ENCODE measurements around the gene SEZ6L.

Gene SEZ6L

GRCh38 chr22:26360169-26360885, 191.1 kb downstream of the SEZ6L start:
- no peak overlapping the region for H3K4me3 ChIP-seq (ENCODE audit: severe bottlenecking)
- H3K4me1 ChIP-seq (ENCODE audit: insufficient read depth, poor library complexity, severe bottlenecking): no peaks in the 10 kb centered on the region
- ATAC-seq (ENCODE audit: low read depth) (peak; percentile 19; the same call in 1 of the 3 replicates), DNase-seq (ENCODE audit: low spot score) (no peak)
- no peak overlapping the region for H3K27ac ChIP-seq (ENCODE audit: poor library complexity, severe bottlenecking)
- H3K27me3 ChIP-seq (ENCODE audit: insufficient read depth, poor library complexity, severe bottlenecking): no peaks in the 10 kb centered on the region
- no peaks in the 10 kb centered on the region for H3K9me3 ChIP-seq (ENCODE audit: severe bottlenecking)
- TF ChIP-seq CTCF (IDR thresholded peaks at IDR 0.05; ENCODE audit: poor library complexity, severe bottlenecking): peak; percentile 96
- H3K36me3 ChIP-seq (ENCODE audit: low read depth): no peaks in the 10 kb centered on the region

GRCh38 chr22:26362471-26362870, 193.2 kb downstream of the SEZ6L start:
- Histone ChIP-seq H3K27me3 (ENCODE audit: insufficient read depth, poor library complexity, severe bottlenecking) (no peaks in the 10 kb centered on the region), H3K4me3 (ENCODE audit: severe bottlenecking) (no peak overlapping the region), H3K4me1 (ENCODE audit: insufficient read depth, poor library complexity, severe bottlenecking) (no peaks in the 10 kb centered on the region), H3K36me3 (ENCODE audit: low read depth) (no peaks in the 10 kb centered on the region), H3K9me3 (ENCODE audit: severe bottlenecking) (no peaks in the 10 kb centered on the region), H3K27ac (ENCODE audit: poor library complexity, severe bottlenecking) (no peak overlapping the region)
- DNase-seq (ENCODE audit: low spot score) (no peak), ATAC-seq (ENCODE audit: low read depth) (no peak)
- no peak for TF ChIP-seq CTCF (IDR thresholded peaks at IDR 0.05; ENCODE audit: poor library complexity, severe bottlenecking)

DNA sequence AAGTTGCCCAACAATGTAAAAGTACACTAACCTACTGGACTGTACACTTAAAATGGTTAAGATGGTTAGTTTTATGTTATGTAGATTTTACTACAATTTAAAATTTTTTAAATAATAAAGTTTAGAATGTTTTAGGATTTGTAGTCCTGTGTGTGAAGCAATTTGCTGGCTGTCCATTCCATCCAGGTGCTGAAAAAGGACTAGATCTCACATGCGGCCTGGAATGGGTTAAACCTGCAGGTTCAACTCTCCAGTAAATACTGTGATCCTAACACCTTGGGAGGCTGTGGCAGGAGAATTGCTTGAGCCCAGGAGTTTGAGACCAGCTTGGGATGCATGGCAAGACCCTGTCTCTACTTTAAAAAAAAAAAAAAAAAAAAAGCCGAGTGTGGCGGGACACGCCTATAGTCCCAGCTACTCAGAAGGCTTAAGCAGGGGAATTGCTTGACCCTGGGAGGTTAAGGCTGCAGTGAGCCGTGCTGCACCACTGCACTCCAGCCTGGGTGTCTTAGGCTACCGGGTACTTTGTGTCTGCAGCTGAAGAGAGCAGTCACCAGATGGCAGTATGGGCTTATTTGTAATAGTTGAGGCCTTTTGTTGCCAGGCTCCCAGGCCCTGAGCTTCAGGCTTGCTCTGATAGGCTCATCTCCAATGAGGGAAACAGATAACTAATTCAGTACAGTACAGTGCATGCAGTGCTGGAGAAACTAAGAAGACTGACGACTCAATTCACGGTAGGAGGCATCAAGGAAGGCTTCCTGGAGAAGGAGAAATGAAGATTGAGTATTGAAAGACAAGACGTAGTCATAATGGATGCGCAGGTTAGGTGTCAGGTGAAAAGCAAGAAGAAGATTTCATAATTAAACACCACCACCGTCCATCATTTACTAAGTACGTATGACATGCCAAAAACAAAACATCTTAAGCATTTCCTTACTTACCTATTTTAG, 195.1 kb downstream of the SEZ6L start:
- no peaks in the 10 kb centered on the region for H3K36me3 ChIP-seq (ENCODE audit: low read depth)
- ATAC-seq (ENCODE audit: low read depth): peak; percentile 88
- H3K27ac ChIP-seq (ENCODE audit: poor library complexity, severe bottlenecking): no peak overlapping the region
- no peaks in the 10 kb centered on the region for H3K4me1 ChIP-seq (ENCODE audit: insufficient read depth, poor library complexity, severe bottlenecking)
- no peaks in the 10 kb centered on the region for H3K27me3 ChIP-seq (ENCODE audit: insufficient read depth, poor library complexity, severe bottlenecking)
- no peaks in the 10 kb centered on the region for H3K9me3 ChIP-seq (ENCODE audit: severe bottlenecking)
- no peak overlapping the region for H3K4me3 ChIP-seq (ENCODE audit: severe bottlenecking)
- TF ChIP-seq CTCF (IDR thresholded peaks at IDR 0.05; ENCODE audit: poor library complexity, severe bottlenecking): peak; percentile 82
- no peak for DNase-seq (ENCODE audit: low spot score)

- Histone ChIP-seq H3K4me1 (ENCODE audit: insufficient read depth, poor library complexity, severe bottlenecking) (no peaks in the 10 kb centered on the region), H3K27ac (ENCODE audit: poor library complexity, severe bottlenecking) (no peak overlapping the region), H3K36me3 (ENCODE audit: low read depth) (no peaks in the 10 kb centered on the region), H3K27me3 (ENCODE audit: insufficient read depth, poor library complexity, severe bottlenecking) (no peaks in the 10 kb centered on the region), H3K4me3 (ENCODE audit: severe bottlenecking) (no peak overlapping the region), H3K9me3 (ENCODE audit: severe bottlenecking) (no peaks in the 10 kb centered on the region)
- peak; percentile 94 for TF ChIP-seq CTCF (IDR thresholded peaks at IDR 0.05; ENCODE audit: poor library complexity, severe bottlenecking)
- DNase-seq (ENCODE audit: low spot score): no peak
- ATAC-seq (ENCODE audit: low read depth): peak; percentile 65; the same call in 2 of the 3 replicates
Measured at GRCh38 chr22:26367402-26368245, 198.4 kb downstream of the SEZ6L start.
